Astrocyte (in vitro differentiated cells and primary cell): ENCODE results near the gene EP400. TPM values are rescaled to one million over a fixed set of nuclear protein-coding genes. Genes with fewer than 3 reads are reported as not detected.

Source experiments
- DNase-seq: peaks from one replicate; pipeline ENCODE4 v3.0.0-alpha.2; 2010; ENCODE audit warnings: low read depth
- FAIRE-seq: peaks from 2 replicates; lab custom pipeline; 2011; peaks lifted over from hg19 to GRCh38; lab: Jason Lieb, UNC
- H2AFZ ChIP-seq: 2 replicates; pipeline ENCODE4 v1.6.0; 2012; ENCODE audit warnings: low read depth, low read length, inconsistent platforms
- H3K27ac ChIP-seq: 2 replicates; pipeline ENCODE4 v1.5.1; 2011; ENCODE audit warnings: low read depth, low read length, inconsistent platforms
- H3K27me3 ChIP-seq: 2 replicates; pipeline ENCODE4 v1.6.0; 2011; ENCODE audit warnings: low read length, inconsistent platforms; ENCODE audit not compliant: insufficient read depth
- H3K36me3 ChIP-seq: 2 replicates; pipeline ENCODE4 v1.5.1; 2011; ENCODE audit warnings: low read length, inconsistent platforms; ENCODE audit not compliant: insufficient read depth
- H3K4me1 ChIP-seq: 2 replicates; pipeline ENCODE4 v1.5.1; 2011; ENCODE audit warnings: low read length, inconsistent platforms; ENCODE audit not compliant: insufficient read depth
- H3K4me2 ChIP-seq: 2 replicates; pipeline ENCODE4 v1.6.0; 2012; ENCODE audit warnings: low read length, inconsistent platforms
- H3K4me3 ChIP-seq: 2 replicates; pipeline ENCODE4 v1.5.1; 2011; ENCODE audit warnings: low read depth, mild to moderate bottlenecking, low read length, inconsistent platforms; ENCODE audit not compliant: insufficient read depth
- H3K79me2 ChIP-seq: 2 replicates; pipeline ENCODE4 v1.6.0; 2012; ENCODE audit warnings: mild to moderate bottlenecking, low read length, inconsistent platforms; ENCODE audit not compliant: insufficient read depth
- H3K9ac ChIP-seq: 2 replicates; pipeline ENCODE4 v1.6.0; 2012; ENCODE audit warnings: mild to moderate bottlenecking, low read length, inconsistent platforms
- H3K9me3 ChIP-seq: 2 replicates; pipeline ENCODE4 v1.5.1; 2012; ENCODE audit warnings: low read depth, mild to moderate bottlenecking, low read length, inconsistent platforms; ENCODE audit not compliant: insufficient read depth
- H4K20me1 ChIP-seq: 2 replicates; pipeline ENCODE4 v1.6.0; 2012; ENCODE audit warnings: low read length, inconsistent platforms; ENCODE audit not compliant: insufficient read depth
- H3K27ac Mint-ChIP-seq: one replicate; pipeline ENCODE4 v1.8.0; 2021; ENCODE audit warnings: mild to moderate bottlenecking, mixed read lengths; ENCODE audit not compliant: unreplicated experiment
- H3K27me3 Mint-ChIP-seq: one replicate; pipeline ENCODE4 v1.8.0; 2021; ENCODE audit warnings: low read depth, mixed read lengths; ENCODE audit not compliant: unreplicated experiment
- H3K36me3 Mint-ChIP-seq: one replicate; pipeline ENCODE4 v1.8.0; 2021; ENCODE audit warnings: low read depth, mixed read lengths; ENCODE audit not compliant: unreplicated experiment
- H3K4me1 Mint-ChIP-seq: one replicate; pipeline ENCODE4 v1.8.0; 2021; ENCODE audit warnings: low read depth, mixed read lengths; ENCODE audit not compliant: unreplicated experiment
- H3K4me3 Mint-ChIP-seq: one replicate; pipeline ENCODE4 v1.8.0; 2021; ENCODE audit warnings: mild to moderate bottlenecking, moderate library complexity, mixed read lengths; ENCODE audit not compliant: unreplicated experiment
- H3K9me3 Mint-ChIP-seq: one replicate; pipeline ENCODE4 v1.8.0; 2021; ENCODE audit warnings: mild to moderate bottlenecking, mixed read lengths; ENCODE audit not compliant: unreplicated experiment
- CTCF ChIP-seq: IDR thresholded peaks from 2 replicates; pipeline ENCODE4 v1.5.1; 2011; ENCODE audit warnings: low read depth, mild to moderate bottlenecking, inconsistent platforms, low read length, moderate library complexity; ENCODE audit not compliant: insufficient read depth
- EZH2 ChIP-seq: IDR thresholded peaks from 2 replicates; pipeline ENCODE4 v1.6.1; 2012; ENCODE audit warnings: mild to moderate bottlenecking, low read length, inconsistent platforms; ENCODE audit not compliant: insufficient read depth
- total RNA-seq: library from RNA; stranded (reverse); gene quantifications from 2 replicates; pipeline ENCODE4 v1.2.1, GENCODE V29; 2021

The EP400 gene
- total RNA-seq, 1 donor from 2014 or later: 39.8 TPM

DNA sequence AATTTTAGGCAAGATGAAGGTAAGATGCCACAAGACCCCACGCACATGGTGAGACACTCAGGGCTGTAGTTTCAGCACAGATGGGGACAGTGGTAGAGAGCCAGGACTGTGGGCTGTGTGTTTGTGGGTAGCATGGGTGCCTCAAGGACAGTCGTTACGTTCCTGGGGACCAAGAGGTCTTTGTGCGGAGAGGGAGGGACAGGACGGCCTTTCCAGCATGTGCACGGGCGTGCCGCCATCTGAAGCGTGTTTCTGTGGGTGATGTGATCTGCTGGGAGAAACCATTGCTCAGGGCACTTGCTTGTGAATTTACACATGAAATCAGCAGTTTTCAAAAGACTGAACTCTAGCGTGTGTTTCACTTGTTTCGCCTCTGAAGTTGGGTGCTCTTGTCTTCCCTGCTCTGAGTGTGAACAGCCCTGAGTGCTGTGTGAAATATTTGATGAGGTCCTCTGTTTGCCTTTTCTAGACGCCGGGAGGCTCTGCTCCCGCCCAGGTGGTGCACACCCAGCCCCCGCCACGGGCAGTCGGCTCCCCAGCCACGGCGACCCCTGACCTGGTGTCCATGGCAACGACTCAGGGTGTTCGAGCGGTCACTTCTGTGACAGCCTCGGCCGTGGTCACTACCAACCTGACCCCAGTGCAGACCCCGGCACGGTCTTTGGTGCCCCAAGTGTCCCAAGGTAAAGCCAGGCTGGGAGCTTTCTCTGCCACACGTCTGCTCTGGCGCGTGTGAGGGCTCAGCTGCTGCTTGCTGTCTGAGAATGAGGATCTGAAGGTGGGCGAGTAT lies 112.1 kb downstream of the EP400 start:
- Mint-ChIP-seq H3K36me3 (peaks cover 34% of the 10 kb centered on the region), H3K27me3 (no peaks in the 10 kb centered on the region), H3K4me1 (peaks cover 2% of the 10 kb centered on the region), H3K4me3 (no peak overlapping the region), H3K9me3 (no peaks in the 10 kb centered on the region), H3K27ac (no peak overlapping the region)
- no peaks in the 10 kb centered on the region for H3K4me1 ChIP-seq
- no peak overlapping the region for H3K9ac ChIP-seq
- H2AFZ ChIP-seq: no peak overlapping the region
- H3K27ac ChIP-seq: no peak overlapping the region
- no peak for FAIRE-seq
- no peaks in the 10 kb centered on the region for H3K27me3 ChIP-seq
- H3K9me3 ChIP-seq: no peaks in the 10 kb centered on the region
- no peak overlapping the region for H3K4me2 ChIP-seq
- TF ChIP-seq EZH2 (no peak), CTCF (no peak)
- H3K36me3 ChIP-seq: peaks cover 30% of the 10 kb centered on the region
- H3K4me3 ChIP-seq: no peak overlapping the region
- no peaks in the 10 kb centered on the region for H3K79me2 ChIP-seq
- H4K20me1 ChIP-seq: peaks cover 3% of the 10 kb centered on the region
- DNase-seq: no peak

GRCh38 chr12:132062481-132062880 lies 112.7 kb downstream of the EP400 start:
- peaks cover 2% of the 10 kb centered on the region for H3K4me1 Mint-ChIP-seq
- FAIRE-seq (no peak), DNase-seq (no peak)
- Histone ChIP-seq H3K9me3 (no peaks in the 10 kb centered on the region), H3K4me1 (no peaks in the 10 kb centered on the region), H3K27me3 (no peaks in the 10 kb centered on the region), H3K79me2 (no peaks in the 10 kb centered on the region), H3K4me3 (no peak overlapping the region), H3K36me3 (peaks cover 24% of the 10 kb centered on the region), H4K20me1 (peaks cover 3% of the 10 kb centered on the region), H3K4me2 (no peak overlapping the region), H2AFZ (no peak overlapping the region), H3K9ac (no peak overlapping the region), H3K27ac (no peak overlapping the region)
- peaks cover 31% of the 10 kb centered on the region for H3K36me3 Mint-ChIP-seq
- no peaks in the 10 kb centered on the region for H3K9me3 Mint-ChIP-seq
- no peaks in the 10 kb centered on the region for H3K27me3 Mint-ChIP-seq
- TF ChIP-seq EZH2 (no peak), CTCF (no peak)
- H3K4me3 Mint-ChIP-seq: no peak overlapping the region
- no peak overlapping the region for H3K27ac Mint-ChIP-seq

DNA sequence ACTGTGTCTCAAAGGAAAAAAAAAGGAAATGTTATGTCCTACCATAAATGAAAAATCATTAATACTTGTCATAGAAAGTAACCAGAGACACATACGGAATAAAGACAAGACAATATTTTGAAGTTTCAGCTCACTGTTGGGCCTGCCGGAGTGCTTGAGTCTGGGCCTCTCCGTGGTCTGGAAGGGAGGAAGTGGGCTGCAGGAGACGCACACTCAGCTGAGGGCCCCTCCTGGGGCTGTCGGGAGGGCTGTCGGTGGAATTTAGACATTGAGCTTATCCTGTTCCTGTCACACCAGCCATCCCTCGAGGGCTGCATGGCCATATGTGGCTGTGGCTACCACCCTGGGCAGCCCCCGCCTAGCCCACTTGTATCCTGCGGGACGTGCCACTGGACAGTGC lies 113.7 kb downstream of the EP400 start:
- no peaks in the 10 kb centered on the region for H3K4me1 Mint-ChIP-seq
- no peak overlapping the region for H3K27ac Mint-ChIP-seq
- FAIRE-seq: no peak
- no peak overlapping the region for H3K4me2 ChIP-seq
- H3K4me3 Mint-ChIP-seq: no peak overlapping the region
- H3K27me3 Mint-ChIP-seq: no peaks in the 10 kb centered on the region
- peaks cover 25% of the 10 kb centered on the region for H3K36me3 ChIP-seq
- peaks cover 4% of the 10 kb centered on the region for H4K20me1 ChIP-seq
- H3K27me3 ChIP-seq: no peaks in the 10 kb centered on the region
- no peak overlapping the region for H3K9ac ChIP-seq
- no peak for TF ChIP-seq EZH2
- TF ChIP-seq CTCF: no peak
- H3K9me3 ChIP-seq: no peaks in the 10 kb centered on the region
- peaks cover 27% of the 10 kb centered on the region for H3K36me3 Mint-ChIP-seq
- H3K4me1 ChIP-seq: no peaks in the 10 kb centered on the region
- no peak overlapping the region for H3K4me3 ChIP-seq
- no peak overlapping the region for H2AFZ ChIP-seq
- no peak overlapping the region for H3K27ac ChIP-seq
- no peaks in the 10 kb centered on the region for H3K79me2 ChIP-seq
- DNase-seq: no peak
- H3K9me3 Mint-ChIP-seq: no peaks in the 10 kb centered on the region
